Measurements from ENCODE around the gene FDXR. TPM values are rescaled to one million over a fixed set of nuclear protein-coding genes. Genes with fewer than 3 reads are reported as not detected.

FDXR gene
- total RNA-seq, 1 experiment from 2014 or later: 39.7 TPM

DNA sequence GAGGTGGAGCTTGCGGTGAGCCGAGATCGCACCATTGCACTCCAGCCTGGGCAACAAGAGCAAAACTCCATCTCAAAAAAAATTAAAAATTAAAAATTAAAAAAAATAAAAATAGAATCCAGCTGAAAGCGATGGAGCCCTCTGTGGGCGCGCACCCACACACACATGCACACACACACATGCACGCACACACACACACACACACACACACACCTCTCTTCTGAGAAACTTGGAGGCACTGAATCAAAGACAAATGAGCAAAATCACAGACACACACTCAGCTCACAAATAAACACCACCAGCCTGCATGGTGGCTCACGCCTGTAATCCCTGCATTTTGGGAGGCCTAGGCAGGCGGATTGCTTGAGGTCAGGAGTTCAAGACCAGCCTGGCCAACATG lies 30.2 kb upstream of the FDXR start:
- no peak overlapping the region for H3K4me2 ChIP-seq (ENCODE audit: insufficient read depth, insufficient read length, low read length)
- H3K4ac ChIP-seq (ENCODE audit: low read depth, low read length): no peak overlapping the region
- H2BK120ac ChIP-seq (ENCODE audit: low read depth, low read length, poor library complexity, severe bottlenecking): no peak overlapping the region
- H2BK5ac ChIP-seq (ENCODE audit: insufficient read length, low read length): no peak overlapping the region
- no peak overlapping the region for H2AK5ac ChIP-seq (ENCODE audit: insufficient read length, low read length)
- Mint-ChIP-seq H3K4me1 (peaks cover 11 to 22% of the 10 kb centered on the region in 2 experiments), H3K9me3 (peaks cover 0 to 3% of the 10 kb centered on the region in 2 experiments; a peak in 1 of 5 replicates), H3K27me3 (ENCODE audit: low read depth) (peaks cover 47% of the 10 kb centered on the region), H3K27ac (no peak overlapping the region), H3K4me3 (no peak overlapping the region), H3K36me3 (ENCODE audit: insufficient read depth in 1 of 3, low read depth in 3 of 3) (peaks cover 0 to 2% (median 0%) of the 10 kb centered on the region in 3 experiments; a peak in 3 of 7 replicates)
- TF ChIP-seq, protein P1, sequence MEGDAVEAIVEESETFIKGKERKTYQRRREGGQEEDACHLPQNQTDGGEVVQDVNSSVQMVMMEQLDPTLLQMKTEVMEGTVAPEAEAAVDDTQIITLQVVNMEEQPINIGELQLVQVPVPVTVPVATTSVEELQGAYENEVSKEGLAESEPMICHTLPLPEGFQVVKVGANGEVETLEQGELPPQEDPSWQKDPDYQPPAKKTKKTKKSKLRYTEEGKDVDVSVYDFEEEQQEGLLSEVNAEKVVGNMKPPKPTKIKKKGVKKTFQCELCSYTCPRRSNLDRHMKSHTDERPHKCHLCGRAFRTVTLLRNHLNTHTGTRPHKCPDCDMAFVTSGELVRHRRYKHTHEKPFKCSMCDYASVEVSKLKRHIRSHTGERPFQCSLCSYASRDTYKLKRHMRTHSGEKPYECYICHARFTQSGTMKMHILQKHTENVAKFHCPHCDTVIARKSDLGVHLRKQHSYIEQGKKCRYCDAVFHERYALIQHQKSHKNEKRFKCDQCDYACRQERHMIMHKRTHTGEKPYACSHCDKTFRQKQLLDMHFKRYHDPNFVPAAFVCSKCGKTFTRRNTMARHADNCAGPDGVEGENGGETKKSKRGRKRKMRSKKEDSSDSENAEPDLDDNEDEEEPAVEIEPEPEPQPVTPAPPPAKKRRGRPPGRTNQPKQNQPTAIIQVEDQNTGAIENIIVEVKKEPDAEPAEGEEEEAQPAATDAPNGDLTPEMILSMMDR (conservative IDR thresholded peaks at IDR 0.05): no peak
- no peaks in the 10 kb centered on the region for H4K20me1 ChIP-seq (ENCODE audit: control insufficient read depth, insufficient read depth, insufficient read length)
- no peak overlapping the region for H2BK20ac ChIP-seq (ENCODE audit: low read depth, low read length, poor library complexity, severe bottlenecking)
- no peaks in the 10 kb centered on the region for H3K79me1 ChIP-seq (ENCODE audit: insufficient read depth, low read depth, low read length, poor library complexity, severe bottlenecking)
- H2BK15ac ChIP-seq (ENCODE audit: low read depth, low read length): no peak overlapping the region
- H3K27me3 ChIP-seq (ENCODE audit: insufficient read depth, low read length): no peaks in the 10 kb centered on the region
- H3K9ac ChIP-seq (ENCODE audit: extremely low read depth, insufficient read length, low read length): no peak overlapping the region
- no peak overlapping the region for H4K5ac ChIP-seq (ENCODE audit: insufficient read length, low read depth, low read length)
- no peaks in the 10 kb centered on the region for H3K9me3 ChIP-seq (ENCODE audit: control insufficient read depth, low read depth, low read length)
- no peak overlapping the region for H2BK12ac ChIP-seq (ENCODE audit: insufficient read length, low read depth, low read length)
- no peak overlapping the region for H3K14ac ChIP-seq (ENCODE audit: insufficient read depth, low read length)
- H3K4me1 ChIP-seq (ENCODE audit: insufficient read depth, low read length): peaks cover 3% of the 10 kb centered on the region
- no peak overlapping the region for H2AFZ ChIP-seq (ENCODE audit: low read length)
- no peak overlapping the region for H3K23ac ChIP-seq (ENCODE audit: insufficient read length, low read depth, low read length)
- no peaks in the 10 kb centered on the region for H3K79me2 ChIP-seq (ENCODE audit: insufficient read depth, low read length)
- DNase-seq: no peak
- no peak overlapping the region for H3K18ac ChIP-seq (ENCODE audit: insufficient read length, low read depth, low read length)
- no peak overlapping the region for H4K8ac ChIP-seq (replicated peaks; ENCODE audit: insufficient read length, low read depth, low read length)
- no peak overlapping the region for H3T11ph ChIP-seq (ENCODE audit: low read length)
- no peaks in the 10 kb centered on the region for H3K23me2 ChIP-seq (ENCODE audit: insufficient read length, low read depth, low read length, poor library complexity, severe bottlenecking)
- no peak overlapping the region for H3K56ac ChIP-seq (ENCODE audit: insufficient read length, low read depth, low read length)
- no peak overlapping the region for H3K27ac ChIP-seq (ENCODE audit: insufficient read length, low read depth, low read length)
- WGBS (ENCODE audit: extremely low coverage, insufficient read length, low lambda C conversion rate): no CpG with 5 or more reads among the region's 9 CpGs
- H4K91ac ChIP-seq (ENCODE audit: insufficient read length, low read depth, low read length): no peak overlapping the region

Data from H9 (cell line).